SIG-M5 treated with dmso at 0.1 percent for 504 hours (cell line): ENCODE data around the gene LRBA.
A peak's percentile ranks its signal among the peaks of the same experiment; 100 is the strongest.
"Not testable (repeated sequence)": the region's sequence is repeated elsewhere in the genome, so short reads cannot be mapped to it uniquely, and the experiment has no call there.

ENCODE experiments used
- DNase-seq: peaks from one replicate; lab custom pipeline; 2025; ENCODE audit not compliant: unreplicated experiment; lab: John Stamatoyannopoulos, UW

LRBA gene

GRCh38 chr4:150943818-150944217 is 71.3 kb downstream of the LRBA start:
- DNase-seq = no peak

GRCh38 chr4:150943126-150943525 is 72.0 kb downstream of the LRBA start:
- no peak for DNase-seq

- DNase-seq = no peak
Observed at GRCh38 chr4:150942539-150942938, 72.5 kb downstream of the LRBA start.

- DNase-seq = no peak
Observed at GRCh38 chr4:150940123-150940522, 75.0 kb downstream of the LRBA start.

GRCh38 chr4:150939530-150939929 is 75.6 kb downstream of the LRBA start:
- no peak for DNase-seq

- no peak for DNase-seq
Observed at GRCh38 chr4:150938873-150939499, 76.1 kb downstream of the LRBA start.

GRCh38 chr4:150938417-150938816 is 76.7 kb downstream of the LRBA start:
- DNase-seq = no peak

- no peak for DNase-seq
Observed at GRCh38 chr4:150934022-150934421, 81.1 kb downstream of the LRBA start.

GRCh38 chr4:150931796-150932195 is 83.3 kb downstream of the LRBA start:
- no peak for DNase-seq

GRCh38 chr4:150931005-150931404 is 84.1 kb downstream of the LRBA start:
- DNase-seq = no peak

- DNase-seq = no peak
Observed at GRCh38 chr4:150923945-150924344, 91.1 kb downstream of the LRBA start.

GRCh38 chr4:150921486-150921885 is 93.6 kb downstream of the LRBA start:
- DNase-seq = not testable (repeated sequence)

- not testable (repeated sequence) for DNase-seq
Observed at GRCh38 chr4:150918562-150918961, 96.5 kb downstream of the LRBA start.

GRCh38 chr4:150911326-150911725 is 103.8 kb downstream of the LRBA start:
- no peak for DNase-seq

GRCh38 chr4:150909116-150909515 is 106.0 kb downstream of the LRBA start:
- no peak for DNase-seq

- DNase-seq = no peak
Observed at GRCh38 chr4:150906987-150907633, 108.0 kb downstream of the LRBA start.

GRCh38 chr4:150904671-150905070 is 110.4 kb downstream of the LRBA start:
- DNase-seq = no peak

GRCh38 chr4:150903603-150904002 is 111.5 kb downstream of the LRBA start:
- DNase-seq = no peak

GRCh38 chr4:150896497-150896896 is 118.6 kb downstream of the LRBA start:
- DNase-seq = peak; percentile 26

GRCh38 chr4:150890246-150890645 is 124.8 kb downstream of the LRBA start:
- DNase-seq = no peak

- no peak for DNase-seq
Observed at GRCh38 chr4:150889306-150889705, 125.8 kb downstream of the LRBA start.

GRCh38 chr4:150888625-150889024 is 126.5 kb downstream of the LRBA start:
- DNase-seq = no peak

- no peak for DNase-seq
Observed at GRCh38 chr4:150888217-150888616, 126.9 kb downstream of the LRBA start.
